ENCODE measurements around the gene SGTB. TPM values are rescaled to one million over a fixed set of nuclear protein-coding genes. Genes with fewer than 3 reads are reported as not detected.
A peak's percentile ranks its signal among the peaks of the same experiment; 100 is the strongest.
"Not testable (repeated sequence)": the region's sequence is repeated elsewhere in the genome, so short reads cannot be mapped to it uniquely, and the experiment has no call there.

SGTB gene
- total RNA-seq, 1 donor: 16.4 TPM

DNA sequence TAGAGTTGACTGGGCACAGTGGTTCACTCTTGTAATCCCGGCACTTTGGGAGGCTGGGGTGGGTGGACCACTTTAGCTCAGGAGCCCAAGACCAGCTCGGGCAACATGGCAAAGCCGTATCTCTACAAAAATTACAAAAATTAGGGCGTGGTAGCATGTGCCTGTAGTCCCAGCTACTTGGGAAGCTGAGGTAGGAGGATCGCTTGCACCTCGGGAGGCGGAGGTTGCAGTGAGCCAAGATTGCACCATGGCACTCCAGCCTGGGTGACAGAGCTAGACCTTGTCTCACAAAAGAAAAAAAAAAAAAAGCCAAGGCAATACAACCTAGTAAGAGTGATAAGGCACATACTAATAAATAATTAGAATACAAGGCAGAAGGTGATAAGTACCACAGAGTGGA lies 15.9 kb upstream of the SGTB start:
- TF ChIP-seq, protein P1, sequence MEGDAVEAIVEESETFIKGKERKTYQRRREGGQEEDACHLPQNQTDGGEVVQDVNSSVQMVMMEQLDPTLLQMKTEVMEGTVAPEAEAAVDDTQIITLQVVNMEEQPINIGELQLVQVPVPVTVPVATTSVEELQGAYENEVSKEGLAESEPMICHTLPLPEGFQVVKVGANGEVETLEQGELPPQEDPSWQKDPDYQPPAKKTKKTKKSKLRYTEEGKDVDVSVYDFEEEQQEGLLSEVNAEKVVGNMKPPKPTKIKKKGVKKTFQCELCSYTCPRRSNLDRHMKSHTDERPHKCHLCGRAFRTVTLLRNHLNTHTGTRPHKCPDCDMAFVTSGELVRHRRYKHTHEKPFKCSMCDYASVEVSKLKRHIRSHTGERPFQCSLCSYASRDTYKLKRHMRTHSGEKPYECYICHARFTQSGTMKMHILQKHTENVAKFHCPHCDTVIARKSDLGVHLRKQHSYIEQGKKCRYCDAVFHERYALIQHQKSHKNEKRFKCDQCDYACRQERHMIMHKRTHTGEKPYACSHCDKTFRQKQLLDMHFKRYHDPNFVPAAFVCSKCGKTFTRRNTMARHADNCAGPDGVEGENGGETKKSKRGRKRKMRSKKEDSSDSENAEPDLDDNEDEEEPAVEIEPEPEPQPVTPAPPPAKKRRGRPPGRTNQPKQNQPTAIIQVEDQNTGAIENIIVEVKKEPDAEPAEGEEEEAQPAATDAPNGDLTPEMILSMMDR (IDR thresholded peaks at IDR 0.05; ENCODE audit: insufficient read depth, low read length): no peak
- no peak for DNase-seq (ENCODE audit: low read depth)
- H3K4me3 ChIP-seq (ENCODE audit: low read depth, low read length): no peak overlapping the region

DNA sequence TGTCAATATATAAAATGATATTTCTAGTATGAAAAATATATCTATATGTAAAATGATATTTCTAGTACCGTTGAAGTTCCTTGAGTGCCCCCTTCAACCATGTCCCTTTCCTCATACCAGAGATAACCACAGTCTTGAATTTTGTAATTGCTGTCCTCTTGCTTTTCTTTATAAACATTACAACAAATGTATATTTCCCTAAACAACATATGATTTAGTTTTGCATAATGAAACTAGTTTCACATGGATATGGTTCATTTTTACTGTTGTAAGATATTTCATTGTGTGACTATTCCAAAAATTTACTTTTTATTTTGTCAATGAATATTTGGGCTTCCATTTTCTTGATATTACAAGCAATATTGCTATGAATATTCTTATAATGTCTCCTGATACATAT lies 14.1 kb upstream of the SGTB start:
- TF ChIP-seq, protein P1 (IDR thresholded peaks at IDR 0.05; ENCODE audit: insufficient read depth, low read length): no peak
- no peak for DNase-seq (ENCODE audit: low read depth)
- H3K4me3 ChIP-seq (ENCODE audit: low read depth, low read length): no peak overlapping the region

DNA sequence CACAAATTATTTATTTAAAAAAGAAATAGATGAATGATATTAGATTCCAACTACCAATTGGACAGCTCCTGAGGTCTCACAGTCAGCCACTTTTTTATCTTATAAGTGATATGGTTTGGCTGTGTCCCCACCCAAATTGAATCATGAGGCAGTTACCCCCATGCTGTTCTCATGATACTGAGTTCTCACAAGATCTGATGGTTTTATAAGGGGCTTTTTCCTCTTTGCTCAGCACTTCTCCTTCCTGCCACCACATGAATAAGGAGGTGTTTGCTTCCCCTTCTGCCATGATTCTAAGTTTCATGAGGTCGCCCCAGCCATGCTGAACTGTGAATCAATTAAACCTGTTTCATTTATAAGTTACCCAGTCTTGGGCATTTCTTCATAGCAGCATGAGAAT lies 13.0 kb upstream of the SGTB start:
- no peak for DNase-seq (ENCODE audit: low read depth)
- TF ChIP-seq, protein P1 (IDR thresholded peaks at IDR 0.05; ENCODE audit: insufficient read depth, low read length): no peak
- no peak overlapping the region for H3K4me3 ChIP-seq (ENCODE audit: low read depth, low read length)

DNA sequence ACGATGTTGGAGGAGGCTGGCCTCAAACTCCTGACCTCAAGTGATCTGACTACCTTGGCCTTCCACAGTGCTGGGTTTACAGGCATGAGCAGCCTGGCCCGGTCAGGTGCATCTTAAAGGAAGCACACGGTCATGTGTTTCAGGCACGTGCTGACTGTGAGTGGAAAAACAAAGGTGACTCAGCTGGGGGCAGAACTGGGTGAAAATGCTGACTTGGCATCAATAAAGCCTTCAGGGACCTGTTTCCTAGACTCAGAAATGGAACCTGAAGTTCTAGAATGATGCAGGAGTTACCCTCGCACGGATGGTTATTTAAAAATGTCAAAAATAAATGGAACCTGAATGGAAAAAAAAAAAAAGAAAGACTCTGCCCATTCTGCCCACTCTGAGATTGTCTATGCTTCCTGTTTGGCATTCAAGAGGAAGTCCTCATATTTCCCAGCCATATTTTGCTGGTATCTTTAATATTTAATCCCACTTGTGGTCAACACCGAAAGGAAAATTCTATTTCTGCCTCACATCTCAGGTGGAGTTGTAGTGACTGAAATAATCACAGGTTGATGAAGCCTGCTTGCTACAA lies 12.4 kb upstream of the SGTB start:
- not testable (repeated sequence) for DNase-seq (ENCODE audit: low read depth); H3K4me3 ChIP-seq (ENCODE audit: low read depth, low read length)

DNA sequence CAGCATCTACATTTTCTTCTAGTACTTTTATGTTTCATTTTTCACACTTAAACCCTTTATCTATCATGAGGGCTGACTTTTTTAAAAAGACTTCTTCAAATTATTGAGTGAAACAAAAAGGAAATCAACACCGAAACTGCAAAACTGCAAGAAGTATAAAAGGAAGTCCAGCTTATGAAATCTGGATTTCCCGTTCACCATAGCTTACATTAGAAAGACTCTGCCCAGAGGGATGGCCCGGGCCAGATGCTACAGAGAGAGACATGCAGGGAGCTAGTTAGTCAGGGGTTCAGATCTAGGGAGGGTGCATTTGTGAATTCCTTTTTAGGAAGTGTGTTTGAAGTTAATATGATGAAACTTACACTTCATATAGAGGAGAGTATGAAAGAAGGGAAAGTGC lies 10.1 kb upstream of the SGTB start:
- H3K4me3 ChIP-seq (ENCODE audit: low read depth, low read length); DNase-seq (ENCODE audit: low read depth): not testable (repeated sequence)

DNA sequence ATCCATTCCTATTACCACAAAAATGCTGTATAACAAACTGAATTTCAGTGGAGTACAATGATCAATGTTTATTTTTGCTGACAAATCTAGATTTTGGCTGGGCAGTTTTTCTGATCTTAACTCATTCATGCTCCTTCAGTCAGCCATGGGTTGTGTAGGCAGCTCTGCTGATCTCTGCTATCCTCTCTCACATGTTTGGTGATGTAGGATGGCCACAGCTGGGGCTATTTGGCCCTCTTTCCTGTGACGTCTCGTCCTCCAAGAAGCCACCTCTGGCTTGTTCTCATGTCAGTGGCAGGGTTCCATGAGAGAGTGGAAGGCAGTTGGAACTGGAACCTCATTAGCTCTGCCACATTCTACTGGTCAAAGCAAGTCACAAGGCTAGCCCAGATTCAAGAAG lies 9.0 kb upstream of the SGTB start:
- TF ChIP-seq, protein P1 (IDR thresholded peaks at IDR 0.05; ENCODE audit: insufficient read depth, low read length): no peak
- DNase-seq (ENCODE audit: low read depth): peak; percentile 38
- H3K4me3 ChIP-seq (ENCODE audit: low read depth, low read length): no peak overlapping the region

DNA sequence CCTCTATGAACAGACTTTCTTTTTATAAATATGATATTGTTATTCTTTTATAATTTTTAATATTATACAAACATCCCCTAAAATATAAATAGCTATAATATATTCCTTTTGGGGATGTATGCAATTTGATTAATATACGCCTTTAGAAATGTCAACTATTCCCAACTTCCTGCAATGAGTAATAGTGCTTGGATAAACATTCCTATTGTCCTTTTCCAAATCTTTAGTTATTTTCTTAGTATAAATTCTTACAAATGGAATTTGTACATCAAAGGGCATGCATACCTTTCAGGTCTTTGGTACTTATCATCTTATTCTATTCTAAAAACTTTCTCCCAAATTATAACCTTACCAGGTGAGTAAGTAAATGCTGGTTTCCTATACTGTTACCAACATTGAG lies 6.3 kb upstream of the SGTB start:
- DNase-seq (ENCODE audit: low read depth): peak; percentile 27
- TF ChIP-seq, protein P1 (IDR thresholded peaks at IDR 0.05; ENCODE audit: insufficient read depth, low read length): no peak

DNA sequence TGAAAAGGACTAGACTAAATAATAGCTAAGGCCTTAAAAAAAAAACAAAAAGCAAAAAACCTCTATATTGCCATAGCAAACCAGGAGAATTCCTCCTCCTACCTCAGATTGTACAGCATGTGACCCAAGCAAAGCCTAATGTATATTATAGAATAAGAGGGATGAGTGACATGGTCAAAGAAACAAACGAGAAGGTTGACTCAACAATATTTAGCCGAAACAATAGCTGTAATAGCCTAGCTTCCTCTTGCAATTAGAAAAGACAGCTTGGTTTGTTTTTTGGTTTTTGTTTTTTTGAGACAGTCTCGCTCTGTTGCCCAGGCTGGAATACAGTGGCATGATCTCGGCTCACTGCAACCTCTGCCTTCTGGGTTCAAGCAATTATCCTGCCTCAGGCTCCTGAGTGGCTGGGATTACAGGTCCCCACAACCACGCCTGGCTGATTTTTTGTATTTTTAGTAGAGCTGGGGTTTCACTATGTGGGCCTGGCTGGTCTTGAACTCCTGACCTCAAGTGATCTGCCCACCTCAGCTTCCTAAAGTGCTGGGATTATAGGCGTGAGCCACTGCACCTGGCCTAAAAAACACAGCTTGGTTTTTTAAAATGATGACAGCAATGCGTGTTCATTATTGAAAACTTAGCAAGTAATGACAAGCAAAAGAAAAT lies 5.7 kb upstream of the SGTB start:
- H3K4me3 ChIP-seq (ENCODE audit: low read depth, low read length): no peak overlapping the region
- no peak for DNase-seq (ENCODE audit: low read depth)
- TF ChIP-seq, protein P1 (IDR thresholded peaks at IDR 0.05; ENCODE audit: insufficient read depth, low read length): no peak

More for the DNA sequence above, 6.3 kb upstream of the SGTB start:
- no peak overlapping the region for H3K4me3 ChIP-seq (ENCODE audit: low read depth, low read length)
